22Rv1 (cell line): Measurements from ENCODE around the gene RBBP8NL.

Experiments
- H3K27ac ChIP-seq: fragments of 450-650 bp; 2 replicates; pipeline ENCODE4 v1.5.1; 2017
- CTCF ChIP-seq: fragments of 450-650 bp; IDR thresholded peaks from 2 replicates; pipeline ENCODE4 v1.5.1; 2017; ENCODE audit warnings: mild to moderate bottlenecking
- ZFX ChIP-seq: fragments of 450-650 bp; IDR thresholded peaks from 2 replicates; pipeline ENCODE4 v1.6.1; 2017; ENCODE audit warnings: antibody characterized with exemption, borderline replicate concordance

The RBBP8NL gene

GRCh38 chr20:62430866-62431447, 3.6 kb upstream of the RBBP8NL start:
- no peak for TF ChIP-seq ZFX
- no peak for TF ChIP-seq CTCF
- H3K27ac ChIP-seq: no peak overlapping the region

GRCh38 chr20:62430311-62430853, 3.0 kb upstream of the RBBP8NL start:
- no peak overlapping the region for H3K27ac ChIP-seq
- TF ChIP-seq ZFX: no peak
- no peak for TF ChIP-seq CTCF

- TF ChIP-seq CTCF (no peak), ZFX (no peak)
- no peak overlapping the region for H3K27ac ChIP-seq
Measured at GRCh38 chr20:62429455-62430310, 2.3 kb upstream of the RBBP8NL start.

GRCh38 chr20:62428396-62429295, 1.3 kb upstream of the RBBP8NL start:
- H3K27ac ChIP-seq: peak overlapping the region; percentile 89

GRCh38 chr20:62428002-62428372, 648 bp upstream of the RBBP8NL start:
- TF ChIP-seq ZFX (no peak), CTCF (no peak)
- H3K27ac ChIP-seq: peak overlapping the region; percentile 89

More at GRCh38 chr20:62428396-62429295, 1.3 kb upstream of the RBBP8NL start:
- TF ChIP-seq ZFX: no peak
- TF ChIP-seq CTCF: no peak

GRCh38 chr20:62426699-62427131, 624 bp downstream of the RBBP8NL start:
- TF ChIP-seq ZFX (no peak), CTCF (no peak)
- H3K27ac ChIP-seq: peak overlapping the region; percentile 89

GRCh38 chr20:62426059-62426348, 1.3 kb downstream of the RBBP8NL start:
- H3K27ac ChIP-seq: peak overlapping the region; percentile 89
